Mesodermal cell (in vitro differentiated cells): ENCODE results near the gene AKAP5.

Experiments used
- H3K27ac ChIP-seq: 2 replicates; pipeline ENCODE4 v1.7.0; 2013; ENCODE audit warnings: mild to moderate bottlenecking, low read depth, low read length, moderate library complexity; ENCODE audit not compliant: severe bottlenecking
- H3K36me3 ChIP-seq: 2 replicates; pipeline ENCODE4 v1.7.1; 2013; ENCODE audit warnings: mild to moderate bottlenecking, low read length, moderate library complexity; ENCODE audit not compliant: control insufficient read depth, insufficient read depth
- H3K4me1 ChIP-seq: one replicate; pipeline ENCODE4 v1.7.1; 2013; ENCODE audit warnings: mild to moderate bottlenecking, low read length; ENCODE audit not compliant: insufficient read depth, control insufficient read depth, poor library complexity, severe bottlenecking
- H3K4me3 ChIP-seq: 2 replicates; pipeline ENCODE4 v1.7.0; 2013; ENCODE audit warnings: low read length, control low read depth, mild to moderate bottlenecking; ENCODE audit not compliant: insufficient read depth, poor library complexity, severe bottlenecking; ENCODE audit errors: extremely low read depth
- H3K9me3 ChIP-seq: 2 replicates; pipeline ENCODE4 v1.7.1; 2013; ENCODE audit warnings: mild to moderate bottlenecking, low read length, moderate library complexity; ENCODE audit not compliant: control insufficient read depth
- WGBS, 2 experiments: methylation state at CpG; one replicate each; pipeline ENCODE4 v1.1.5; 2013; ENCODE audit warnings: missing lambda C conversion rate in 2 of 2; ENCODE audit not compliant: insufficient coverage in 2 of 2; 5-methylcytosine and 5-hydroxymethylcytosine counted together

AKAP5 gene

GRCh38 chr14:64438181-64438841, 27.0 kb upstream of the AKAP5 start:
- peaks cover 77% of the 10 kb centered on the region for H3K36me3 ChIP-seq
- peak overlapping the region; percentile 74 for H3K27ac ChIP-seq
- H3K9me3 ChIP-seq = no peaks in the 10 kb centered on the region
- H3K4me3 ChIP-seq = no peak overlapping the region
- peaks cover 4% of the 10 kb centered on the region for H3K4me1 ChIP-seq
- WGBS, 2 experiments = no CpG with 5 or more reads among the region's 3 CpGs

- Histone ChIP-seq H3K36me3 (peaks cover 77% of the 10 kb centered on the region), H3K4me1 (peaks cover 4% of the 10 kb centered on the region), H3K9me3 (no peaks in the 10 kb centered on the region), H3K4me3 (no peak overlapping the region), H3K27ac (peak overlapping the region; percentile 74)
- WGBS, 2 experiments = 90 to 92% methylated on average over 3 to 4 of the region's 6 CpGs
Measured at GRCh38 chr14:64439141-64439540, 26.2 kb upstream of the AKAP5 start.

GRCh38 chr14:64440494-64440893, 24.8 kb upstream of the AKAP5 start:
- Histone ChIP-seq H3K9me3 (no peaks in the 10 kb centered on the region), H3K4me3 (no peak overlapping the region), H3K4me1 (peaks cover 7% of the 10 kb centered on the region), H3K36me3 (peaks cover 79% of the 10 kb centered on the region), H3K27ac (no peak overlapping the region)
- 83 to 100% methylated on average over 2 to 3 of the region's 3 CpGs for WGBS, 2 experiments

- Histone ChIP-seq H3K4me3 (no peak overlapping the region), H3K4me1 (peaks cover 19% of the 10 kb centered on the region), H3K27ac (peak overlapping the region; percentile 10), H3K36me3 (peaks cover 83% of the 10 kb centered on the region), H3K9me3 (no peaks in the 10 kb centered on the region)
- 90 to 92% methylated on average over 14 to 17 of the region's 17 CpGs for WGBS, 2 experiments
Measured at GRCh38 chr14:64442300-64442988, 22.9 kb upstream of the AKAP5 start.

GRCh38 chr14:64444140-64444539, 21.2 kb upstream of the AKAP5 start:
- Histone ChIP-seq H3K36me3 (peaks cover 78% of the 10 kb centered on the region), H3K27ac (no peak overlapping the region), H3K4me1 (peaks cover 19% of the 10 kb centered on the region), H3K4me3 (no peak overlapping the region), H3K9me3 (no peaks in the 10 kb centered on the region)
- WGBS, 2 experiments = 98 to 100% methylated on average over 9 to 10 of the region's 11 CpGs

GRCh38 chr14:64444984-64445845, 20.1 kb upstream of the AKAP5 start:
- no peaks in the 10 kb centered on the region for H3K9me3 ChIP-seq
- peak overlapping the region; percentile 13 for H3K27ac ChIP-seq
- peaks cover 78% of the 10 kb centered on the region for H3K36me3 ChIP-seq
- WGBS, 2 experiments = 74 to 87% methylated on average over 3 of the region's 7 CpGs
- no peak overlapping the region for H3K4me3 ChIP-seq
- peaks cover 19% of the 10 kb centered on the region for H3K4me1 ChIP-seq

GRCh38 chr14:64447876-64448670, 17.2 kb upstream of the AKAP5 start:
- peaks cover 19% of the 10 kb centered on the region for H3K4me1 ChIP-seq
- peaks cover 76% of the 10 kb centered on the region for H3K36me3 ChIP-seq
- no peak overlapping the region for H3K4me3 ChIP-seq
- WGBS, 2 experiments = 95 to 97% methylated on average over 3 to 5 of the region's 5 CpGs
- peak overlapping the region; percentile 67 for H3K27ac ChIP-seq
- H3K9me3 ChIP-seq = no peaks in the 10 kb centered on the region

- Histone ChIP-seq H3K9me3 (no peaks in the 10 kb centered on the region), H3K27ac (no peak overlapping the region), H3K4me1 (peaks cover 18% of the 10 kb centered on the region), H3K36me3 (peaks cover 76% of the 10 kb centered on the region), H3K4me3 (no peak overlapping the region)
- 80 to 90% methylated on average over 1 to 2 of the region's 2 CpGs for whole genome bisulfite sequencing, 2 experiments
Measured at GRCh38 chr14:64450255-64450654, 15.0 kb upstream of the AKAP5 start.

- no peaks in the 10 kb centered on the region for H3K9me3 ChIP-seq
- H3K36me3 ChIP-seq = peaks cover 76% of the 10 kb centered on the region
- no peak overlapping the region for H3K27ac ChIP-seq
- H3K4me3 ChIP-seq = no peak overlapping the region
- WGBS, 2 experiments = 93 to 98% methylated on average over 7 to 10 of the region's 10 CpGs
- H3K4me1 ChIP-seq = no peaks in the 10 kb centered on the region
Measured at GRCh38 chr14:64454671-64455070, 10.6 kb upstream of the AKAP5 start.
